GM06990 (cell line): ENCODE measurements around the gene ASB15.

Experiments
- DNase-seq: peaks from one replicate; pipeline ENCODE4 v3.0.0-alpha.2; 2011; ENCODE audit not compliant: insufficient read length; ENCODE audit errors: extremely low read depth
- H3K27me3 ChIP-seq: replicated peaks from 2 replicates; pipeline ENCODE4 v1.6.0; 2011; ENCODE audit warnings: low read length; ENCODE audit not compliant: control insufficient read depth, insufficient read depth
- H3K36me3 ChIP-seq: 2 replicates; pipeline ENCODE4 v1.5.1; 2011; ENCODE audit warnings: low read length; ENCODE audit not compliant: control insufficient read depth, insufficient read depth
- H3K4me3 ChIP-seq: replicated peaks from 2 replicates; pipeline ENCODE4 v1.5.1; 2011; ENCODE audit warnings: low read depth, mild to moderate bottlenecking, control low read depth, low read length
- TF ChIP-seq, protein P1 (sequence below): IDR thresholded peaks from 2 replicates; pipeline ENCODE4 v1.5.1; 2011; ENCODE audit warnings: low read length, control low read depth, mild to moderate bottlenecking, inconsistent platforms; ENCODE audit not compliant: insufficient read depth, poor library complexity, severe bottlenecking

ASB15 gene

DNA sequence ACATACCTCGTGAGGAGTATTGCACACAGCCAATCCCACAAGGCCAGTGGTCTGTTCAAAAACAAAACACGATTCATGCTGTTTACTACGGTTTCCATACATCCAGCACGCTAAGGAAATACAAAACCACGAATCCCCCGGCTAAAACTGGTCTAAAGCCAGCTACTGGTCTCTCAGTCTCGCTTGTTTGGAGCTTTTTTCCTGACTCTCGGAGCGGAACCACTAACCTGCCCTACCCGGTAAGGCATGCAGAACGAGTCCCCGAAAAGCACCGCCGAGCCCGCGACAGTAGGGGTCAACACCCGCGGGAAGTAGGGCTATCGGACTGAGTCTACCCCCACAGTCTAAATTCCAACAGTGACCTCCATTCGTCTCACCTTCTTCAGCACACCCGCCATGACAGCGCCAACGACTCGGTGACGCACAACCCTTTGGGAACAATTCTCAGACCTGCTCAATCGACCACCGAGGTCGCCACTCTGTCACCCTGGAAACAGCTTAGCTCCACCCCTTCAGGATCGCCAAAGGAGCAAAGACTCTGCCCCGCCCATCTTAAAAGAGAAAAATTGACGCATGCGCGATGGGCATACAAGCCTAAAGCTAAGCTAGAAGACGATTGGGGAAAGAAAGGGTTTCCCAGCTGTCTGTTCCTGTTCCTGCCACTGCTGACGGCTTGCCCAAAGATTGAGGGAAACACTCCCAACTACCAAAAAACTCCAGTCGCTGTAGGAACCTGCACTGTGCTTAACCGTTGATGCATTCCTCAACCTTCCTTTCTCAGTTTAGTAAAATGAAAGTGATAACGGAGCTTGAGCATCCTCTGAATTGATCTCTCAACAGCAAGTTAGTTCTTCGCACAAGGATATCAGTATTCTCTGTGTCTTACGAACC, 44.0 kb upstream of the ASB15 start, which contains the start of gene NDUFA5:
TSS of gene NDUFA5 (minus strand) at position 421 of the 891 bp plus-strand sequence. CDS start at position 398, 23 bp downstream.
- no peaks in the 10 kb centered on the region for H3K27me3 ChIP-seq
- H3K4me3 ChIP-seq: peak within 1 kb of the TSS; percentile 100
- peak; percentile 82 for DNase-seq
- no peaks in the 10 kb centered on the region for H3K36me3 ChIP-seq
- TF ChIP-seq, protein P1, sequence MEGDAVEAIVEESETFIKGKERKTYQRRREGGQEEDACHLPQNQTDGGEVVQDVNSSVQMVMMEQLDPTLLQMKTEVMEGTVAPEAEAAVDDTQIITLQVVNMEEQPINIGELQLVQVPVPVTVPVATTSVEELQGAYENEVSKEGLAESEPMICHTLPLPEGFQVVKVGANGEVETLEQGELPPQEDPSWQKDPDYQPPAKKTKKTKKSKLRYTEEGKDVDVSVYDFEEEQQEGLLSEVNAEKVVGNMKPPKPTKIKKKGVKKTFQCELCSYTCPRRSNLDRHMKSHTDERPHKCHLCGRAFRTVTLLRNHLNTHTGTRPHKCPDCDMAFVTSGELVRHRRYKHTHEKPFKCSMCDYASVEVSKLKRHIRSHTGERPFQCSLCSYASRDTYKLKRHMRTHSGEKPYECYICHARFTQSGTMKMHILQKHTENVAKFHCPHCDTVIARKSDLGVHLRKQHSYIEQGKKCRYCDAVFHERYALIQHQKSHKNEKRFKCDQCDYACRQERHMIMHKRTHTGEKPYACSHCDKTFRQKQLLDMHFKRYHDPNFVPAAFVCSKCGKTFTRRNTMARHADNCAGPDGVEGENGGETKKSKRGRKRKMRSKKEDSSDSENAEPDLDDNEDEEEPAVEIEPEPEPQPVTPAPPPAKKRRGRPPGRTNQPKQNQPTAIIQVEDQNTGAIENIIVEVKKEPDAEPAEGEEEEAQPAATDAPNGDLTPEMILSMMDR: no peak

DNA sequence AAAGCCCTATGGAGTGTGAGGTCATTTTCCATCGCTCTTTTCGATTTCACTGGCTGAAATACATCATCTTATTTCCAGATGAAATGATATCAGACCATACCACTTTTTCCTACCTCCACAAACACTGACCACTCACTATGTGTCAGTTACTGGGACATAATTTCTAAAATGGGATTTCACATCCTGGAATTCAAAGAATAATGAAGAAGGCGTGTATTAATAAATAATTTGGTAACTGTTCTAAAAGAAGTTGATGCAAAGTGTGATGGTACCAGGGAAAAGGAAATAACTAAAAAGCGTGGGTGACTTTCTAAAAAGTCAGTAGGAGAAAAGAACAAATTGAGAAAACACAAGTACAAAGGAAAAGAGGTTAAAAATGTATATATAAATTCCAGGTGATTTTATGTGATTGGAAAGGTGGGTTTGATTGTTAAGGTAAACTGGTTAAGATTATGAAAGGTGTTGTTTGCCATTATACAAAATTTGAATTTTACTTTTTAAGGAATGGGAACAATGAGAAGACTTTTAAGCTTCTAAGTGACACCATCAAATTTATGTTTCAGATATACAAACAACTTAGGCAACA, 43.2 kb upstream of the ASB15 start:
- Histone ChIP-seq H3K4me3 (peak overlapping the region; percentile 100), H3K27me3 (no peaks in the 10 kb centered on the region), H3K36me3 (no peaks in the 10 kb centered on the region)
- DNase-seq: no peak
- TF ChIP-seq, protein P1: no peak

DNA sequence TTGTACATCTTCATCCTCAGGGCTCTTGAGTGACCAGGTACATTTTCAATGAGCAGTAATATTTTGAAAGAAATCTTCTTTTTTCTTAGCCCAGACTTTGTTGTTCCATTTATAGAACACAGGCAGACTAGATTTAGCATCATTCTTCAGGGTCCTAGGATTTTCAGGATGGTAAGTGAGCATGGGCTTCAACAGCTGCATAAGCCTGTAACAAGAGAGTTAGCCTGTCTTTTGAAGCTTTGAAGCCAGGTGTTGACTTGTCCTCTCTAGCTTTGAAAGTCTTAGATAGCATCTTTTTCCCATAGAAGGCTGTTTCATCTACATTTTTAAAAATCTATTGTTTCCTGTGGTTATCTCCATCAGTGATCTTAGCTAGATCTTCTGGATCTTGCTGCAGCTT, 39.5 kb upstream of the ASB15 start:
- TF ChIP-seq, protein P1: no peak
- no peak for DNase-seq
- Histone ChIP-seq H3K27me3 (no peaks in the 10 kb centered on the region), H3K36me3 (no peaks in the 10 kb centered on the region), H3K4me3 (no peak overlapping the region)

DNA sequence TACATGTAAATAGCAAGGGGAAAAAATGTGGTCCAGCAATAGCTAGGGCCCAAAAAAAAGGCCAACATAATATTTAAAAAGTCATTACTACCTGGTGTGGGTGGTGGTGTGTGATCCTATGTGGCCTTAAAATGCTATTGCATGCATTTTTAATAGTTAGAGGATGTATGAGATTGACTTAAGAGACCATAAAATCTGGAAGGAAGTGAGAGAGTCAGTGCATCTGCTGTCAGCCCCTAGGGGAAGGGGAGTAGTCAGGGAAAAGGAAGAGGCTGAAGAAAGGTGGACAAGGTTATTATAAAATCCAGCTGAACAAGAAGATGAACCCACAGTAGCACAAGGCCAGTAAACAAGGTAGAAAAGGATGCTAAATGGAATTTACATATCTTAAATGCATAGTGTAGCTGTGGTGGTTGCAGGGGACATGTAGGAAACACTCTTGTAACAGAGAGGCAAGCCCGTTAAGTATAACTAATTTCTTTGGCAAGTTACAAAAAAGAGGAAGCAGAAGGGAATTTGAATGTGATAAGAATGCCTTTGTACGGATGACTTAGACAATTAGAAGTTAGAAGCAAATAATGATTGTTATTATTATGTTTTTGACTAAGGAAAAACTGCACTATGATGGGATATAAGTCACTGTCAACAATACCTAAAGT, 32.1 kb upstream of the ASB15 start:
- TF ChIP-seq, protein P1: no peak
- DNase-seq: no peak
- Histone ChIP-seq H3K36me3 (no peaks in the 10 kb centered on the region), H3K27me3 (no peaks in the 10 kb centered on the region), H3K4me3 (no peak overlapping the region)

DNA sequence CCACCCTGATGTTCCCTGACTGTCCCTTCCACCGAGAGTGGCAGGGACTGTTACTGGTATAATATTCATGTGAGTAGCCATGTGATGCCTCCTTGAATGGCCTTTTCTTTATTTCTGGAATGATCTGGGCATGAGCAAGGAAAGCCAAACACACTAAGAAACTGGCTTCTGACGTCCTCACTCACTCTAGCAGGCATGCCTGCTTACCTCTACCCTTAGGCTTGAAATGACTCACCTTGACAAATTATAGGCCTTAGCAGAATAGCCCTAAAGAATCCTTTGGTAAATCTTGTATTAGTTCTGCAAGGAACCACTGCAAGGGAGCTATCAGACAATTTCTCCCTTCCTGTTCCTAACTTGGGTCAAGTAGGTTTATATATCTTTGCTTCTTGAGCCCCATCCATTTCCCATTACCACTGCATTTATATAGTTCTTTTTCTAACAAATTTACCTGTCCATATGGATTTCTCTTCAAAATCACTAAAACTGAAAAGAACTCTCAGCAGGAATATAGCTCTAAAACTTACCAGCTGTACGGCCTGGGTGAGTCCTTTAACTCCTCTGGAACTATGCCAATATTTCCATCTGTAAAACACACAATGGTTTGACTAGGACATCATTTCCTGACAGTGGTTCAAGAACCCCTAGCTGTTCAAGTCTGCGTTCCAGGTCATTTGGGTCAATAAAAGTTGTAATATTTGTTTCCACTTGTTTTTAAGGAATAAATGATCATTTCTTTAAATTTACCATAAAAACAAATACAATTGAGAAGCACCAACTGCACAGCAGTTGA, 31.0 kb upstream of the ASB15 start:
- Histone ChIP-seq H3K4me3 (no peak overlapping the region), H3K27me3 (no peaks in the 10 kb centered on the region)
- no peak for DNase-seq

More for the DNA sequence above, 31.0 kb upstream of the ASB15 start:
- no peaks in the 10 kb centered on the region for H3K36me3 ChIP-seq
- TF ChIP-seq, protein P1: no peak
